DOHH2 (cell line): ENCODE results near the gene GINS2.

Source experiments
- H3F3A ChIP-seq: fragments of 200-600 bp; sonication (generic), shearing (Covaris generic); 2 replicates; pipeline ENCODE4 v1.6.0; 2016; ENCODE audit warnings: antibody characterized with exemption, mild to moderate bottlenecking; ENCODE audit not compliant: control insufficient read depth, insufficient read depth
- H3K27ac ChIP-seq: fragments of 200-600 bp; sonication (generic); 2 replicates; pipeline ENCODE4 v1.5.1; 2014; ENCODE audit warnings: low read depth, mild to moderate bottlenecking, low read length, moderate library complexity
- H3K27me3 ChIP-seq: fragments of 200-600 bp; sonication (generic); 2 replicates; pipeline ENCODE4 v1.6.1; 2014; ENCODE audit warnings: mild to moderate bottlenecking, low read length, mixed read lengths; ENCODE audit not compliant: control insufficient read depth
- H3K36me3 ChIP-seq: fragments of 200-600 bp; sonication (generic); 2 replicates; pipeline ENCODE4 v1.6.1; 2014; ENCODE audit warnings: mild to moderate bottlenecking, low read length, moderate library complexity, mixed read lengths; ENCODE audit not compliant: control insufficient read depth
- H3K4me1 ChIP-seq: fragments of 200-600 bp; sonication (generic); 2 replicates; pipeline ENCODE4 v1.6.1; 2014; ENCODE audit warnings: mild to moderate bottlenecking, low read length, mixed read lengths; ENCODE audit not compliant: control insufficient read depth
- H3K4me2 ChIP-seq: fragments of 200-600 bp; sonication (generic); 2 replicates; pipeline ENCODE4 v1.6.0; 2014; ENCODE audit warnings: mild to moderate bottlenecking, low read length, moderate library complexity
- H3K4me3 ChIP-seq: fragments of 200-600 bp; sonication (generic); 2 replicates; pipeline ENCODE4 v1.5.1; 2014; ENCODE audit warnings: mild to moderate bottlenecking, low read length, mixed read lengths
- H3K79me2 ChIP-seq: fragments of 200-600 bp; sonication (generic); 2 replicates; pipeline ENCODE4 v1.6.1; 2014; ENCODE audit warnings: mild to moderate bottlenecking, low read length, mixed read lengths; ENCODE audit not compliant: control insufficient read depth
- H3K9me2 ChIP-seq: fragments of 200-600 bp; sonication (generic); replicated peaks from 2 replicates; pipeline ENCODE4 v1.6.1; 2014; ENCODE audit warnings: mild to moderate bottlenecking, low read length, mixed read lengths; ENCODE audit not compliant: control insufficient read depth
- H3K9me3 ChIP-seq: fragments of 200-600 bp; sonication (generic); 2 replicates; pipeline ENCODE4 v1.6.1; 2014; ENCODE audit warnings: antibody characterized with exemption, low read length, mixed read lengths; ENCODE audit not compliant: control insufficient read depth, insufficient read depth
- H4K20me1 ChIP-seq: fragments of 200-600 bp; sonication (generic); 2 replicates; pipeline ENCODE4 v1.6.0; 2014; ENCODE audit warnings: low read depth, mild to moderate bottlenecking, antibody characterized with exemption, low read length, moderate library complexity; ENCODE audit not compliant: control insufficient read depth, insufficient read depth
- EZH2phosphoT487 ChIP-seq: fragments of 200-600 bp; sonication (generic); IDR thresholded peaks from 2 replicates; pipeline ENCODE4 v1.6.1; 2017; ENCODE audit warnings: borderline replicate concordance, mild to moderate bottlenecking, antibody characterized with exemption, low read length, moderate library complexity, mixed read lengths
- TF ChIP-seq, protein P1 (sequence below): fragments of 200-600 bp; sonication (generic); IDR thresholded peaks from one replicate; pipeline ENCODE4 v1.5.1; 2014; ENCODE audit warnings: antibody characterized with exemption, mild to moderate bottlenecking, low read depth, low read length; ENCODE audit not compliant: poor library complexity, severe bottlenecking

GINS2 gene

GRCh38 chr16:85633888-85634287 lies 54.9 kb downstream of the GINS2 start:
- no peaks in the 10 kb centered on the region for H3K4me1 ChIP-seq
- no peaks in the 10 kb centered on the region for H3K9me3 ChIP-seq
- no peaks in the 10 kb centered on the region for H3F3A ChIP-seq
- H3K36me3 ChIP-seq, result no peaks in the 10 kb centered on the region; the same call in 1 of the 2 replicates
- no peak for TF ChIP-seq EZH2phosphoT487
- TF ChIP-seq, protein P1, sequence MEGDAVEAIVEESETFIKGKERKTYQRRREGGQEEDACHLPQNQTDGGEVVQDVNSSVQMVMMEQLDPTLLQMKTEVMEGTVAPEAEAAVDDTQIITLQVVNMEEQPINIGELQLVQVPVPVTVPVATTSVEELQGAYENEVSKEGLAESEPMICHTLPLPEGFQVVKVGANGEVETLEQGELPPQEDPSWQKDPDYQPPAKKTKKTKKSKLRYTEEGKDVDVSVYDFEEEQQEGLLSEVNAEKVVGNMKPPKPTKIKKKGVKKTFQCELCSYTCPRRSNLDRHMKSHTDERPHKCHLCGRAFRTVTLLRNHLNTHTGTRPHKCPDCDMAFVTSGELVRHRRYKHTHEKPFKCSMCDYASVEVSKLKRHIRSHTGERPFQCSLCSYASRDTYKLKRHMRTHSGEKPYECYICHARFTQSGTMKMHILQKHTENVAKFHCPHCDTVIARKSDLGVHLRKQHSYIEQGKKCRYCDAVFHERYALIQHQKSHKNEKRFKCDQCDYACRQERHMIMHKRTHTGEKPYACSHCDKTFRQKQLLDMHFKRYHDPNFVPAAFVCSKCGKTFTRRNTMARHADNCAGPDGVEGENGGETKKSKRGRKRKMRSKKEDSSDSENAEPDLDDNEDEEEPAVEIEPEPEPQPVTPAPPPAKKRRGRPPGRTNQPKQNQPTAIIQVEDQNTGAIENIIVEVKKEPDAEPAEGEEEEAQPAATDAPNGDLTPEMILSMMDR, result no peak
- H3K4me3 ChIP-seq, result no peak overlapping the region
- peaks cover 81% of the 10 kb centered on the region for H3K79me2 ChIP-seq
- H4K20me1 ChIP-seq, result no peaks in the 10 kb centered on the region; the same call in 1 of the 2 replicates
- H3K27ac ChIP-seq, result no peak overlapping the region
- H3K4me2 ChIP-seq, result no peak overlapping the region
- no peaks in the 10 kb centered on the region for H3K9me2 ChIP-seq
- H3K27me3 ChIP-seq, result no peaks in the 10 kb centered on the region

DNA sequence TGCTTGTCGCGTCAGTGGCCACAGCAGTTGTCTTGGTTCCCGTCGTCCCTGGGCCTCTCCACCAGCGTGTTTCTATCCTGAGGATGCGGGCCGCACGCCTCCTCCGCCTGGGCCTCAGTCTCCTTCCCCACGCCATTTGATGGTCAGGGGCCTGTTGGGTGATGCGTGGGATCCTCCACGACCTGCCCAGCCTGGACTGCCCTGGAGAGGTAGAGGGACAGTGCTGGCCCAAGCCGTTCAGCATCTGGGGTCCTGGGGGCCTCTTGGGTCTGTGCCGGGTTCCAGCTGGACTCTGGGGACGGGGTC lies 55.4 kb downstream of the GINS2 start:
- Histone ChIP-seq H3K27ac (no peak overlapping the region), H3K27me3 (no peaks in the 10 kb centered on the region), H3K36me3 (no peaks in the 10 kb centered on the region; the same call in 1 of the 2 replicates), H3K4me2 (no peak overlapping the region), H3F3A (no peaks in the 10 kb centered on the region), H3K4me1 (no peaks in the 10 kb centered on the region), H3K9me3 (no peaks in the 10 kb centered on the region), H3K4me3 (no peak overlapping the region), H3K9me2 (no peaks in the 10 kb centered on the region), H4K20me1 (no peaks in the 10 kb centered on the region; the same call in 1 of the 2 replicates), H3K79me2 (peaks cover 83% of the 10 kb centered on the region)
- TF ChIP-seq EZH2phosphoT487, result no peak
- TF ChIP-seq, protein P1, result no peak

DNA sequence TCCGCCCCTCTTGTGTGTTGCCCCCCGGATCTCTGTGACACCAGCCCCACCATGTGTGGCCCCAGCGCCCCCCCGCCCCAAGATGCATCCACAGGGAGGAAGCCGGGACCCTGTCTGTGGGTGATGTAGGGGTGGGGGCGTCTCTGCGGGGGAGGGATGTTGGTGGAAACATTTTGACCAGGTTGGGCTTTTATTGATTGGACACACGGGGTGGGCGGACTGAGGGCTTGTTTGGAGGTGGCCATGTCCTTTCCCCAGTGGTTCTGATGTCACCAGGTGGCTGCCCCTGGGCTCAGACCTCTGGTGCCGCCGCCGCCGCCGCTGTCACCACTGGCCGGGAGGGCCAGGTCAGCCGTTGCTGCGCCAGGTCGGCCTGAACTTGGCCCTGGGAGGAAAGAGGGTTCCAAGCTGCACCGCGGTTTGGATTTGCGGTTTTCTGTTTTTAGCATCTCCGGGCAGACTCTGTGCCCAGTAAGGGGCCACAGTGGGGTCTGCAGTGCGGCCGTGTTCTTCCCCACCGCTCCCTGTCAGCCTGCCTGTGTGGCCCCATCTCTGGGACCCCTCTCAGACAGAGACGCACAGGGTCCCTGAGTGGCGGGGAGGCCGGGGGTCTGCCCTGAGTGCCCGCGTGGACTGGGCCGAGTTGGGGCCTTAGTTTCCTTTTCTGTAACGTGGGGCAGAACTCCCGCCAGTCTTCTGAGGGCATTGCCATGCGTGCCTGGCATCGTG lies 55.9 kb downstream of the GINS2 start:
- H3K9me2 ChIP-seq, result no peaks in the 10 kb centered on the region
- TF ChIP-seq EZH2phosphoT487, result no peak
- TF ChIP-seq, protein P1, result no peak
- no peaks in the 10 kb centered on the region; the same call in 1 of the 2 replicates for H3K36me3 ChIP-seq
- no peak overlapping the region for H3K4me3 ChIP-seq
- no peaks in the 10 kb centered on the region for H3F3A ChIP-seq
- H3K4me2 ChIP-seq, result no peak overlapping the region
- no peaks in the 10 kb centered on the region; the same call in 1 of the 2 replicates for H4K20me1 ChIP-seq
- H3K9me3 ChIP-seq, result no peaks in the 10 kb centered on the region
- peaks cover 85% of the 10 kb centered on the region for H3K79me2 ChIP-seq
- no peak overlapping the region for H3K27ac ChIP-seq
- no peaks in the 10 kb centered on the region for H3K27me3 ChIP-seq
- no peaks in the 10 kb centered on the region for H3K4me1 ChIP-seq
